COLO829 (cell line): ENCODE measurements around the gene TMA7B.

Experiments
- DNase-seq: peaks from one replicate; pipeline ENCODE4 v3.0.0; 2012; ENCODE audit warnings: low spot score

The TMA7B gene

DNA sequence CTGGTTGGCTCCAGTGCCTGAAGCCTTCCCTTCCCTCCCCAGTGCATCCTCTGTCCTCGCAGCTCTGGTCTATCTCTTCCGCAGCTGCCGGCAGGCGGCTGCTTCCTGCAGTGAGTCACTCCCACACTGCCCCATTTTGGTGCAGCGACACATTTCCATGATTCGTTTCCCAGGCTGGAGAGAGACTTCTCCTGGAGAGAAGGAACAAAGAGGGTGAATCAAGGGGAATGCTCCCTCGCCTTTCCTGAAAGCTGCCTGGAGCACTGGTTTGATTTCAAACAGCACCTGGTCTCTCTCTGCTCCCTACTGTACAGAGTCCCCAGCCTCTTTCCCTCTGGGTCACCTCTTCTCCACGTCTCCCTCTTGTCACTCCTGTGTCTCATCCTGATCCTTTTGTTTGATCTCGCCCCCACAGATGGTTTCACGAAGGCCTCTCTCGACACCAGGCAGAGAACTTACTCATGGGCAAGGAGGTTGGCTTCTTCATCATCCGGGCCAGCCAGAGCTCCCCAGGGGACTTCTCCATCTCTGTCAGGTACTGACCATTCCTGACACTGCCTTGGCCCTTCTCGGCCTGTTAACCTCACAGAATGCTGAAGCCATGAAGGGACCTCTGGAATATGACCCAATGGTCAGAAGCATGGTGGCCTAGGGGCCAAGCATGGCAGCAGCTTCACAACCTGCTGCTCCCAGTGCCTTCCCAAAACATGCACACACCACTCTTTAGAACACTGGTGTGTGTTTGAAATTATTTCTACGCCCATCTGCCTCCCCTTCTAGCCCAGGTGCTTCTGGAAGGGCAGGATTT is at the start of gene TMA7B:
TSS of gene TMA7B (plus strand) at position 758 of the 808 bp plus-strand sequence. CDS start 3,978 bp downstream, outside the sequence.
- peak; percentile 65 for DNase-seq

DNA sequence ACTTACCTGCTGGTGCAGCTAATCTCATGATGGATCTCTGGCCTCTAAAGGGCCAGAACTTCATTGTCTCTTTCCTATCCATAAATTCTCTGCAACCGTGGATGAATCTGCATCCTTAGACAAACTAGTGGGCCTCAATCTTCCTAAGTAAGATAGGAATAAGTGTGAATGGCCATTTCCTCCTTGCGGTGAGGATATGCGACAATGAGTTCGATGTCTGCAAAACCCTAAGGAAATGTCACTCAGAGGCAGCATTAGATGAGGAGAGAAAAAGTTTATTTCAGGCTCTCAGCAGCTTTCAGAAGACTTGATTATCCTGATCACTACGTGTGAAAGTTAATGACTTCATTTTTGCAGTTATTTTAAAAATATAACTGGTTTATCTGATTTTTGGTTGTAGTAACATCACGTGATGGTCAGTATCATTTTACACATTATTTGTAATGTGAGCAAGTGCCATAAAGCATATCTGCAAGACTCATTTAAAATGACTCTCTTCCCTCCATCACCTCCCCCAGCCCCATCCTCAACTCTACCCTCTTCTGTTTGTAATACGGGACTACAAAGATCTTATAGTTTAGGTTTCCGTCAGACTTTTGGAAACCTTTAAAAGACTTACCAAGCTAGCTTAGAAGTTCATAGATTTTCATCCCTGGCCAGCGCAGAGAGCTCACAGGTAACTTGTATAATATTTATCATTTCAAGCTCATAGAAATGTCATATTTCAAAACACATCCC is 49.2 kb upstream of the TMA7B start:
- no peak for DNase-seq

DNA sequence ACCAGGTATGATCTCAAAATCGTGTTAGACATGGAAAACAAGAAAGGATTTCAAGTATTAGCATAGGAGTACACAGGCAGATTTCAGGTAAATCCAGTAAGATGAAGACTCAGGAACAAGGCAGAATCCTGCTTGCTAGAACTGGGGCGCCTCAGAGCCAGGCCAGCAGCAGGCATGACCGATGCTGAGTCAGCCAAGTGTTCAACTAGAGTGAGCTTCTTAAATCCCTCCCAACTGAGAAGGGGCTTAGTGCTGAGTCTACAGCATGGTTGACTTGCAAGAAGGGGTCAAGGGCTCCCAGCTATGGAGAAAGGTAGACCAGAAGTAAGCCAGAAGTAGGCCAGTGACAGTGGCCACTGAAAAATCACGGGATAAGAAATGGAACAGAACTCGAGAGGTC is 46.9 kb upstream of the TMA7B start:
- no peak for DNase-seq

DNA sequence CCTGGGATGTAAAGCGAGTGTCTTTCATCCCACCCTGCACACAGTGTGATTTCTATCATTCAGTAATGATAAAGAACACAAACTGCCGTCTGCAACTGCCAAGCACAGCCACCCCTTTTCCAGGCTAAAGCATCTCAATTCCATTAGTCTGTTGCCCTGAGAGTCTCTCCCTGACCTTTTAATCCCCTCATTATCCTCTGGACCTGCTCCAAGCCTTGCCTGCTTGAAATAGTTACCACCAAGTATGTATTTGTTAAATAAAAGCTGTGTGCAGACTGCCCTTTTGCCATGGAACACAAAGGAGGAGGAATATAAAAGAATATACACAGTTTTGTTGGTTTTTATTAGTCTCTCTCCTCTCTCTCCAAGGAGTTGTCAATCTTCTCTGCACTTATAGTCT is 46.3 kb upstream of the TMA7B start:
- DNase-seq = peak; percentile 23

DNA sequence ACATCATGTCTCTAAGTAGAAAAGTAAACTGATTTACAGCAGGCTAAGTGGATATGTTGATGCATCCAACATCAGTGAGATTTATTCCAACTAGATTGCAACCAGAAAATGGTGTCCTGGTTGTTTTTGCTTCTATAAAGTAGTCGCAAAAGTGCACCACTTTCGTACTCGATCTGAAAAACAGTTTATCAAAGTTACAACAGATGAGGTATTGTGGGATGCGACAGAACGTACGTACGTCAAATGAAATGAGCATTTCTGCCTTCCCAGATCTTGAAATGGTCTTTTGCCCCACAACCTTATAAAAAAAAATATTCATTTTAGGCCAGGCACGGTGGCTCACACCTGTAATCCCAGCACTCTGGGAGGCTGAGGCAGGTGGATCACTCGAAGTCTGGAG is 45.6 kb upstream of the TMA7B start:
- DNase-seq = no peak

DNA sequence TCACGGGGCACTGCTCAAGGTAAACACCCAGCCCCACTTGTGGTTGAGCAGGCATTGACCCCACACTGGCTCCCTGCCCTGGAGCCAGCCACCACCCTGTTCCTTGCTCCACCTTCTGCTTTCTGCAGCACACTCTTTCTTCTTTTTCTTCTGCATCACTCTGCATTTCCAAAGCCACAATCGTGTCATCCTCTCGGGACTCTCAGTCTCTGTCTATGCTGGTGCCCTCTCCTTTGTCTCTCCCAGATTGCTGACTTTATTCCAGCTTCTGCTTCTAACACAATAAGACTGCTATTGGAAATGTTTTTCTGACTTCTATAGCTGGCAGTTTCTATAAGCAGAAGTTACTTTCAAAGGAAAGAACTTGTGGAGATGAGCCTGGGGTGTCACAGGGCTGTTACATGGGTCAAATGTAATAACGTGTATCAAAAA is 44.9 kb upstream of the TMA7B start:
- no peak for DNase-seq

DNA sequence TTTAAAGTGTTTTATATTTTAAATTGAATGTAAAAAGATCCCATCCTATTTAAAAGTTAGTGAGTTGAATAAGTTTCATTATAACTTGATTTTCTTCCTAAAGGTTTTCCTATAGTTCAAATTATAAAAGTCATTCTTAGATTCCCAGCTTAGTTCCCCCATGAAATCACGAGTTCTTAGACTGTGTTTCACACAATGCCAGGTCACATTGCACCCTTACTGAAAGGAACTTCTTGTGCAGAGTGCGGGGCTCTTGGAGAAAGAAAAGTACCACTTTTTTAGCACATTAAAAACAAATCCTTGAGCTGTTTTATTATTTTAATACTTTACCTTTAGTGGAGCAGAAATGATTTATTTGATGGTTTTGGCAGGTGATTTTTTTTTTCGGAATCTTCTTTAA is 43.7 kb upstream of the TMA7B start:
- no peak for DNase-seq

DNA sequence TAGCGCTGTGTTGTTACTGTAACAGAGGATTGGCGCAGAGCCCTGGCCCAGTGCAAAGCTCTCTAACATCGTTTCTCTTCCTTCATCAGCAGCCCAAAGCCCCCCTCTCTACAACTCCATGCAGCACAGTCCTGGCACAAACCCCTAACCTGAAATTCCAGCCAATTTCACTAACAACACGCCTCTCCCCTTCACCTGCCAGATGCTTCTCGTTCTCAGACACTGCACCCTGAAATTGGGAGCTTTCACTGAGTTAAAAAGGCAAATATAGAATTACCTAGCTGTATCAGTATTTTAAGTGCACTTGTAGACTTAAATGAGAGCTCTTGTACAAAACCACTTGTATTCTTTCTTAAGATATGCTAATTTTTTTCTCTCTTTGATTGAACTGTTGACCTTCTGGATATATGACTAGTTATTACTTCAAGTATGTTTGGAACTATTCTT is 43.0 kb upstream of the TMA7B start:
- DNase-seq = no peak

DNA sequence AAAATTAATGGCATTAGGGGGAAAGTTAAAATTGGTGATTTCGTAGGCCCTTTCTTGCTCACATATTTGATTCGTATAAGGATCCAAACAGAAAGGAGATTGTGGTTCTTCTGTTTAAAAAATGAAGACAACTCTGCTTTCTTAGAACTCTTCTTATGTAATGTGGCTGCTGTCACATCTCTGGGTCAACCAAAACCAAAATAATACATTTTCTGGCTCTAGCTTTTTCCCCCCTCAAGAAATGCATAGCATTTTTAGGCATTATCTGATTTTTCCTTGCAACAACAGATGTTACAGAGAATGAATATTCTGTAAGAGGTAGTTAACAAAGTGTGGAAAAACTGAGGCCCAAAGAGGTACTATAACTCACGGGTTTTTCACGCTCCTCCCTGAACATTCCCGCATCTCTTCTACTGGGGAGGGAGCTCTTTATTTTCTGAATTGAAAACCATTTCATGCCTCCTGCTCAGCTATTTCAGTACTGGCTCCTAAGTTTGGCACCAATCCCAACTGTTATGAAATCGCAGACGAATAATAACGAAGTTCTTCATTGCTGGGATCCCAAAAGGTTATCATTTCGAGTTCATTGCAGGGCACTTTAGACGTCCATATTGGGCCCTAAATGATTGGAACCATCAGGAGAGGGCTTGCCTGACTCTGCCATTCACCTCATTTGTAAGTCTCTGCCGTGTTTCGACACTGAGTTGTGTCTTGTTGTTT is 42.3 kb upstream of the TMA7B start:
- DNase-seq = no peak

DNA sequence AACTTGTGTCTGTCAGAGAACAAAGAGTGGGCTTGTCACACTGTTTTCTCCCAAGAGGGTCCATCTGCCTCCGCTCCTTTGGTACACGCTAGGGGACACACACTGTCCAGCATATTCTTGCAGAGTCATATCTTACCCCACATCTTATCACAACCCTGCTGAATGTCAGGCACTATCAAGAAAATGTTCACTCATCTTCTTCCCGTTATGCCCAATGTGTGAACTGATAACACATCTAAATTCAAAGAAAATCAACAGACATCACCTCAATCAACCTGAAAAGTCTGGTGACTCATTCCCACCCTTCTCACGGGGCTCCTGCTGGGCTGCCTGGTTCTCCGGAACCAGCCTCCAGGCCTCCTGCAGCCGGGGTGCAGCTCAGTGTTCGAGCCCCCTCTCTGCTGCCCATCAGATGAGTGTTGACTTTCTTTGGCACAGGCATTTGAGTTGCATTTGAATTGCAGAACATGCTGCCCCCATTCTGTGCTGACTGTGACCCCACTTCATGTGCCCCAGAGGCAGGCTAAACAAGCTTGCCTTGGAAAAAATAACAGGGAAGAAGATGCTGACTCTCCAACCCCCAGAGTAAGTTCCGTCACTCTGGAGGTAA is 40.0 kb upstream of the TMA7B start:
- DNase-seq = no peak

DNA sequence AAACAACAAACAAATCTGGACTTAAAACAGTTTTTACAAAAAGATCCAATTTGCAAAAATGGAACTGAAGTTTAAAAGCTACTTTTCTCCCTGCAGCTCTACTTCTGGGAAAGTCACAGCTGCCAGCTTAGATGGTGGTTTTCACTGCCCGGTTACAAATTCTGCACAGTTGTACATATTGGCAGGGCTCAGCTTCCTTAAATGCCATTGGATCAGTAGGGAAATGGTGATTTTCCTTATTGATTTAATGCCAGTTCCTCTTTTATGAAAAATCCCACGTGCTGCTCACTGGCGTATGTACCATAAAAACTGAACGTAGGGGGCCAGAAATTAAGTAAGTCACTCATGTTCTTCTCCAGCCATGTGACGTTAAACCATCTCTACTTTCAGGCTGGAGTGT is 36.5 kb upstream of the TMA7B start:
- DNase-seq = no peak

DNA sequence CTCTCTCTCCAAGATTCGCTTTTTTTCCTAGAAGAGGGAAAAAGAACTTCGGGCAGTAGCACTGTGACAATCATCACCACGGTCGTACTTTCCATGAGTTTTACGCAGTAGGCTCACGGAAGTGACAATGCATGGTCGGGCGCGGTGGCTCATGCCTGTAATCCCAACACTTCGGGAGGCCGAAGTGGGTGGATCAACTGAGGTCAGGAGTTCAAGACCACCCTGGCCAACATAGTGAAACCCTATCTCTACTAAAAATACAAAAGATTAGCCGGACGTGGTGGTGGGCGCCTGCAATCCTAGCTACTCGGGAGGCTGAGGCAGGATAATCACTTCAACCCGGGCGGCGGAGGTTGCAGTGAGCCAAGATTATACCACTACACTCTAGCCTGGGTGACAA is 35.9 kb upstream of the TMA7B start:
- DNase-seq = no peak

DNA sequence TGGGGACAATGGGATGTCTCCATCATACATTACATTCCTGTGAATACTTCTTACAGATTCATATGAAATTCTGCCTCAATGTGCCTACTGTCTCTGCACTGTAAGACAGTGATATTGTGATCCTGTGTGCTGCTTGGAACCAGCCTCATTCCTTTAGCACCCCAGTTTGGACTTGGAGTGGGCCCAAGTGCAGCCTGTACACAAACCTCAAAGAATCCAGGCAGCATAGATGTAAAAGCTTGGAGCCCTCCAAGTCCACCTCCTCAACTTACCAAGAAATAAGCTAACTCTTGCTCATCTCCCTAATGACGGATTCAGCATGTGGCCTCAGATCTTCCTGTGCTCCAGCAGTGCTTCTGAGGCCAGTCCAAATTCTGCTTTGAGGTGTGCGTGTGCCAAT is 34.9 kb upstream of the TMA7B start:
- DNase-seq = no peak

DNA sequence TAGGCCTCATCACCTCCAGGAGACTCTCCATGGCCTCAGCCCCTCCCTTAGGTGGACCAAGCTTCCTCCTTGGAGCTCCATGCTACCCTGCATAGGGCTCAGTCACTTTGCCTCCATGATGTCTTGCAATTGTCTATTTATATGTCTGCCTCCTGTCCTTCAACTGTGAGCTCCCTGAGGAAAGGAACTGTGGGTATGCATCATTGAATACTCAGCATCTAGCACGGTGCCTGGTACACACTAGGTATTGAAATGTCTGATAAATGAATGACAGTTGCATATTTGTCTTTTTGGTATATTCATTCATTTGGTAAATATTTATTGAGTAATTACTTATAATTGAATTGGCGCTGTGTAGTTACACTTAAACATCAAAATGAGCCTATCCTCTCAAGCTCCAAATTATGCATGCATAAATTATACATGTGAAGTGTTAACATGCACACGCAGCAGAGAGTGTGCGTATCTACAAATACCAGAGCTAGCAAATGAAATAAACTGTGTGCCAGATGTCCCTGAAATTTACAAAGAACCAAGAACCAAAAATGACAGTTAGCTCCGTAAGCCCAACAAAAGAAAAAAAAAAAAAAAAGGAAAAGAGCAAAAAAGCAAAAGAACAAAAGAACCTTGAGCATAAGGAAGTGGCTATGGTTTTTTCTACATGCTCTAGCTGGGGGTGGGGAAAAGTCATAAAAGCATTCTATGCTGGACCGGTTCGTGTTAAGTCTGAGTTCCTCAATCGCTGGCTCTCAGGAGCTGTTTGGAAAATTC is 34.1 kb upstream of the TMA7B start:
- no peak for DNase-seq

DNA sequence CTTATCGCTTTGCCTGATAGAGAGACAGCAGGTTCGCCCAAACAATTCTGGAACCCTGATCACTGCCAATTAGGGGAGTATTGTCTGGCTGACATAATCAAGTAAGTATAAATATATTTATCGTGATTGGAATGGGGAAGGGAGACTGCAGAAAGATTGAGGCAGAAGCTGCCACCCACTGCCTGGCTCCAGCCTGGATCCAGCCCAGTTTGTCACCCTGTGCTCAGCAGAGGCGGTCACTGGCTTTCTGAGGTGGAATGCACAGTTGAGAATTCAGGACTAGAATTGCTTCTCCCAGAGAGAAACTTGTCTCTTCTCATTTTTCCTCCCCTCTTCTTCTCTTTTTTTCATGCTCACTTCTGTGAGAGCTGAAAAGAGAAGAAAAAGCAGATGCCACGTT is 33.4 kb upstream of the TMA7B start:
- DNase-seq = no peak

DNA sequence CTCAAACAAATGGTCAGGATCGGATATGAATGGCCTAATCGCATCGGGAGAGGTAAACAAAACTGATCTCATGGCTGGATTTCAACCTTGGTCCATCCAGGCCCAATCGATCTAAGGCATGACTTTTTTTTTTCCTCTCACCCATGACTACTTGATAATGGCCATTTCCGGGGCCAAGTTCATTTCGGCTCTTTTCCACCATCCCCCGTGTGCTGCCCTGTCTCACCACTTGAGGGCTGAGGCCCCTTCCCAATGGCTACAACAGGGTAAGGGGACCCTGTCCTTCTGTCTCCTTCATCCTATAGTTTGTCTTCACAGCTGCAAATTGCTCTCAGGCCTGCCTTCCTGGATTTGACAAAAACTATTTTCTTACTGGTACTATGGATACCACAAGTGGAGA is 32.7 kb upstream of the TMA7B start:
- no peak for DNase-seq

DNA sequence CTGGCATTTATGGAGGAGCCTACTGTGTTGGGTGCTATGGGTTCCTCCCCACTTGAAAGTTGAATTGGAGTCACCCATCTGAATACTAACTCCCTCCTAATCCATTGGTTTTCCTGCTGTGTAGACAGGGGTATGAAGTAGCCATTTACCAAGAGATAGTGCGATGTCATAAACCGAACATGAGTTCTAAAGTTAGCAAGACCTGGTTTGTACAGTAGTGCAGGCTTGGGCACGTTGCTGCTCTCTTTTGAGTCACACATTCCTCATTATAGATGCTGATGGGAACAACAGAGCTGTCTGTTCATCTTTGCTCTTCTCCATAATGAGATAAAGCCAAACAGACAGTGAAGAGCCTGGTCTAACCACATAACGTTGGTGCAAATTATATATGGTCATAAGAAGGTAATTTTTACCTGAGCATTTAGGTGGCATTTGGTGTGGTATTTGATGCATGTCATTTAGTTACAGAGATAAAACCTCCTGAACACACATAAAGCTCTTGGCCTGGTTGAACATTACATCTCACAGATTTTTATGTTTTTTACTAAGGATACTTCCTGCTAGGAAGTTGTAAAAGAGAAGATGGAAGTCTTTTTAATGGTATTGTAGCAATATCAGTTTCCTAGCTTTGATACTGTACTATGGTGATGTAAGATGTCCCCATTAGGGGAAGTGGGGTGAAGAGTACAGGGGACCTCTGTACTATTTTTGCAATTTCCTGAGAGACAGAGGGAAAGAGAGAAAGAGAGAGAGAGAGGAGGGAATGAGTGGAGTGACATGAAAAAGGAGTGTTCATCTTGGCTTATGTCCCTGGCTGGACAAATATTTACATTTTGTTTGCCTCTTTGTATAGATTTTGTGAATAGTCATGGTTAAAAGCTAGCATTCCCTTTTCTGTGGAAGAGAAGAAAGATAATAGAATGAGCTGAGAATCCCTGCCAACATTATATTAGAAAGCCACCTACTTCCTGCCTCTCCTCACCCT is 31.4 kb upstream of the TMA7B start:
- peak; percentile 66 for DNase-seq

DNA sequence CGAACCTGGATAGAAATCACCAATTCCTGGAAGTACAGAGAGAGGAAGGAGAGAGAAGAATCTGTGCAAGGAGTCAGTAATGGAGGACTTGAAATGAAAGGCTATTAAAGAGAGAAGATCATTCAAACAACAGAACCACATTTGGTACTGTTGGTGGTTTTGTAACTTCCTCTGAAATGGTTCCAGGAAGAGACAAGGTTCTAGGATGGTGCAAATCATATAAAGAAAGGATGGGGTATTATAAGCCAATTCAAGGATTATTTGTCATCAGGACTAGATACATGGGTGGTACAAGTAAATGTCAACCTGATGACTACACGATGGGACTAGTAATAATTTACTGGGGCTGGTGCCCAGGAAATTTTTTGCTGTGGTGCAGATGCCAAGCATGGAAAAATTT is 28.9 kb upstream of the TMA7B start:
- DNase-seq = no peak

DNA sequence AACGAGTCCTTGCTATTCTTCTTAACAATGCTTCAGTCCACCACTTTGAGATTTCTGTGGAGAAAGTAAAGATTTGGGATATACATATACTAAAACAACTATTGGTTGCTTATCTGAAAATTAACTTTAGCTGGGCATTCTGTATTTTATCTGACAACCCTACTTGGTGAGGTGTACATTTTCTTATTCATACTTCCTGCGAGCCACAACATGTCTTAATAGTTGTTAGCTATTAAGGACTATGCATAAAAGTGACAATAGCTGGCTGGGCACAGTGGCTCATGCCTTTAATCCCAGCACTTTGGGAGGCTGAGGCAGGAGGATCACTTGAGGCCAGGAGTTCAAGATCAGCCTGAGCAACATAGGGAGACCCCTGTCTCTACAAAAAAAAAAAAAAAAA is 28.0 kb upstream of the TMA7B start:
- no peak for DNase-seq

DNA sequence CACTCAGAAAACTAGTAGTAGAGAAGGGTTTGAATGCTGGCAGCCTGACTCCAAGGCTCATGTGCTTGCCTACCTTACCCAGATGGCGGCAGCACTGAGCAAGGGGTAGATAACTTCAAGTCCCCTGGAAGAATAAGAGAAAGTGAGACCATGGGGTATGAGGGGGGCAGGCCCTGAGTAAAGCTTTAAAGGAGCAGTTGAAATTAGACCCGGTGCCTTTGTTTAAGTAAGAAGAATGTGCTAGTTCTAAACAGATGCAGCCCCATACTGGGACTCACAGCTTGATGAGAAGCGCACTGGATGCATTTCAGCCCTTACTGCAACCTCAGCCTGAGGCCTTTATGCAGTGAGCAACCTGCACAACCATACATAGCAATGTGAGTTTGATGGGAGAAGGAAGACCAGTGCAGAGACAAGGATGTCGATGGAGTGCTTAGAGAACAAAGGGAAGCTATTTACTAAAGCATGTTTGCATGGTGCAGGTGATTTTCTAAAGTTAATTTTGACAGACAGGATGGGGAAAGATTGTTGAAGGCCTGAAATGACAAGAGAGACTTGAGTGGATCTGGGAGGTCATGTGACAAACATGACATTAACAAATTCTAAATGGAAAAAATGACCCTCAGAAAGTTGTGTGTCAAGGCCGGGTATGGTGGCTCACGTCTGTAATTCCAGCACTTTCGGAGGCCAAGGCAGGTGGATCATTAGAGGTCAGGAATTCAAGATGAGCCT is 27.1 kb upstream of the TMA7B start:
- peak; percentile 63 for DNase-seq
